ENCODE results near the gene DPP9. TPM values are rescaled to one million over a fixed set of nuclear protein-coding genes. Genes with fewer than 3 reads are reported as not detected.

The DPP9 gene
- total and polyA plus RNA-seq, 2 of the 13 experiments (the other 11 are each of a cell fraction or from before 2014, with no cell fraction given) = 8.4 to 25.8 TPM

- Histone ChIP-seq H2AFZ (ENCODE audit: low read length) (no peak overlapping the region), H3K4me2 (ENCODE audit: low read depth, low read length) (no peak overlapping the region), H3K27ac (ENCODE audit: extremely low read length, insufficient read depth, low read length) (no peak overlapping the region), H3K27me3 (ENCODE audit: control insufficient read depth in 1 of 2, insufficient read depth in 2 of 2, low read length in 2 of 2) (0 out of 5 replicates have a peak, but pooled peaks cover 0 to 9% of the 10 kb centered on the region in 2 experiments), H3K9ac (ENCODE audit: insufficient read depth, low read depth, low read length) (no peak overlapping the region), H3K9me3 (ENCODE audit: low read length) (no peaks in the 10 kb centered on the region), H4K20me1 (ENCODE audit: insufficient read depth, low read length) (no peaks in the 10 kb centered on the region), H3K36me3 (replicated peaks in 1 of 2; ENCODE audit: control insufficient read depth in 1 of 2, insufficient read depth in 2 of 2, low read length in 2 of 2) (no peaks in the 10 kb centered on the region), H3K4me3 (replicated peaks in 1 of 3; ENCODE audit: insufficient read depth in 1 of 3, low read depth in 2 of 3, low read length in 3 of 3) (no peak overlapping the region), H3K79me2 (ENCODE audit: insufficient read depth, low read length) (no peaks in the 10 kb centered on the region), H3K4me1 (ENCODE audit: insufficient read depth, low read length) (peaks cover 23% of the 10 kb centered on the region)
- ATAC-seq (no peak), FAIRE-seq (no peak), DNase-seq (ENCODE audit: low spot score) (no peak)
- intact Hi-C loops (cut with micrococcal nuclease; ENCODE audit: unreplicated experiment) (no loop called here), in situ Hi-C loops (cut with HindIII; ENCODE audit: extremely low pct_ligation_motif_present, low pct_unique_long_range_greater_than_20kb) (no loop called here)
- WGBS (ENCODE audit: low lambda C conversion rate) = 61% methylated on average over 7 of the region's 7 CpGs
- no TSS peak for BruUV-seq (replicated peaks)
- ChIA-PET POLR2A (no interaction called here), CTCF (ENCODE audit: low intra/inter-chr PET ratio, low total read pairs) (no interaction called here)
- no peak for TF ChIP-seq NFKBIZ (CRISPR knock-in tag; IDR thresholded peaks at IDR 0.05)
- no peak for TF ChIP-seq ZBTB20 (CRISPR knock-in tag; IDR thresholded peaks at IDR 0.05; ENCODE audit: borderline replicate concordance, low read depth)
- TF ChIP-seq ZNF841 (CRISPR knock-in tag; IDR thresholded peaks at IDR 0.05; ENCODE audit: borderline replicate concordance) = no peak
- TF ChIP-seq, protein P1, sequence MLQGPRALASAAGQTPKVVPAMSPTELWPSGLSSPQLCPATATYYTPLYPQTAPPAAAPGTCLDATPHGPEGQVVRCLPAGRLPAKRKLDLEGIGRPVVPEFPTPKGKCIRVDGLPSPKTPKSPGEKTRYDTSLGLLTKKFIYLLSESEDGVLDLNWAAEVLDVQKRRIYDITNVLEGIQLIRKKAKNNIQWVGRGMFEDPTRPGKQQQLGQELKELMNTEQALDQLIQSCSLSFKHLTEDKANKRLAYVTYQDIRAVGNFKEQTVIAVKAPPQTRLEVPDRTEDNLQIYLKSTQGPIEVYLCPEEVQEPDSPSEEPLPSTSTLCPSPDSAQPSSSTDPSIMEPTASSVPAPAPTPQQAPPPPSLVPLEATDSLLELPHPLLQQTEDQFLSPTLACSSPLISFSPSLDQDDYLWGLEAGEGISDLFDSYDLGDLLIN (CRISPR knock-in tag; IDR thresholded peaks at IDR 0.05; ENCODE audit: borderline replicate concordance) = no peak
- TF ChIP-seq, protein P2, sequence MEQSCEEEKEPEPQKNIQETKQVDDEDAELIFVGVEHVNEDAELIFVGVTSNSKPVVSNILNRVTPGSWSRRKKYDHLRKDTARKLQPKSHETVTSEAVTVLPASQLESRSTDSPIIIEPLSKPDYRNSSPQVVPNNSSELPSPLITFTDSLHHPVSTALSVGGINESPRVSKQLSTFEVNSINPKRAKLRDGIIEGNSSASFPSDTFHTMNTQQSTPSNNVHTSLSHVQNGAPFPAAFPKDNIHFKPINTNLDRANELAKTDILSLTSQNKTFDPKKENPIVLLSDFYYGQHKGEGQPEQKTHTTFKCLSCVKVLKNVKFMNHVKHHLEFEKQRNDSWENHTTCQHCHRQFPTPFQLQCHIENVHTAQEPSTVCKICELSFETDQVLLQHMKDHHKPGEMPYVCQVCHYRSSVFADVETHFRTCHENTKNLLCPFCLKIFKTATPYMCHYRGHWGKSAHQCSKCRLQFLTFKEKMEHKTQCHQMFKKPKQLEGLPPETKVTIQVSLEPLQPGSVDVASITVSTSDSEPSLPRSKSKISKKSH (CRISPR knock-in tag; IDR thresholded peaks at IDR 0.05; ENCODE audit: borderline replicate concordance) = no peak
- no peak for TF ChIP-seq KLF13 (CRISPR knock-in tag; IDR thresholded peaks at IDR 0.05)
- no peak for TF ChIP-seq HNF4G (IDR thresholded peaks at IDR 0.05; ENCODE audit: borderline replicate concordance, low read depth, low read length)
- TF ChIP-seq HNF4G (CRISPR knock-in tag; IDR thresholded peaks at IDR 0.05; ENCODE audit: borderline replicate concordance, low read depth) = no peak
- no peak for TF ChIP-seq HOXA5 (CRISPR knock-in tag; IDR thresholded peaks at IDR 0.05)
- no peak for TF ChIP-seq ZNF672 (CRISPR knock-in tag; IDR thresholded peaks at IDR 0.05)
- TF ChIP-seq, protein P3, sequence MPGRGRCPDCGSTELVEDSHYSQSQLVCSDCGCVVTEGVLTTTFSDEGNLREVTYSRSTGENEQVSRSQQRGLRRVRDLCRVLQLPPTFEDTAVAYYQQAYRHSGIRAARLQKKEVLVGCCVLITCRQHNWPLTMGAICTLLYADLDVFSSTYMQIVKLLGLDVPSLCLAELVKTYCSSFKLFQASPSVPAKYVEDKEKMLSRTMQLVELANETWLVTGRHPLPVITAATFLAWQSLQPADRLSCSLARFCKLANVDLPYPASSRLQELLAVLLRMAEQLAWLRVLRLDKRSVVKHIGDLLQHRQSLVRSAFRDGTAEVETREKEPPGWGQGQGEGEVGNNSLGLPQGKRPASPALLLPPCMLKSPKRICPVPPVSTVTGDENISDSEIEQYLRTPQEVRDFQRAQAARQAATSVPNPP (CRISPR knock-in tag; IDR thresholded peaks at IDR 0.05) = no peak
- no peak for TF ChIP-seq MIXL1 (CRISPR knock-in tag; IDR thresholded peaks at IDR 0.05)
Measured at GRCh38 chr19:4755459-4755858, 31.8 kb upstream of the DPP9 start.
